Osteoblast (primary cell): Measurements from ENCODE around the gene SERPINA9. TPM values are rescaled to one million over a fixed set of nuclear protein-coding genes. Genes with fewer than 3 reads are reported as not detected.

Experiments
- DNase-seq: peaks from one replicate; pipeline ENCODE4 v3.0.0; 2011; ENCODE audit warnings: low spot score, mixed read lengths; ENCODE audit not compliant: insufficient read length; ENCODE audit errors: missing footprints
- H2AFZ ChIP-seq: 2 replicates; pipeline ENCODE4 v1.6.0; 2011; ENCODE audit warnings: mild to moderate bottlenecking, low read length
- H3K27ac ChIP-seq: 2 replicates; pipeline ENCODE4 v1.5.1; 2011; ENCODE audit warnings: mild to moderate bottlenecking, low read depth, low read length, moderate library complexity
- H3K27me3 ChIP-seq: 2 replicates; pipeline ENCODE4 v1.6.0; 2012; ENCODE audit warnings: mild to moderate bottlenecking, control low read depth, inconsistent platforms, low read length, moderate library complexity; ENCODE audit not compliant: insufficient read depth
- H3K36me3 ChIP-seq: 2 replicates; pipeline ENCODE4 v1.5.1; 2011; ENCODE audit warnings: mild to moderate bottlenecking, low read length, control low read depth, moderate library complexity; ENCODE audit not compliant: insufficient read depth
- H3K4me1 ChIP-seq: 2 replicates; pipeline ENCODE4 v1.5.1; 2011; ENCODE audit warnings: mild to moderate bottlenecking, low read length, control low read depth, moderate library complexity; ENCODE audit not compliant: insufficient read depth
- H3K4me2 ChIP-seq: 2 replicates; pipeline ENCODE4 v1.6.0; 2011; ENCODE audit warnings: mild to moderate bottlenecking, low read length; ENCODE audit not compliant: insufficient read depth
- H3K4me3 ChIP-seq: fragments of 200-600 bp; sonication (generic); 3 replicates; pipeline ENCODE4 v1.5.1; 2012; ENCODE audit warnings: mild to moderate bottlenecking, low read length, inconsistent platforms; ENCODE audit not compliant: insufficient read depth
- H3K79me2 ChIP-seq: 2 replicates; pipeline ENCODE4 v1.6.0; 2012; ENCODE audit warnings: mild to moderate bottlenecking, low read length, control low read depth, inconsistent platforms; ENCODE audit not compliant: insufficient read depth
- H3K9me3 ChIP-seq: 2 replicates; pipeline ENCODE4 v1.5.1; 2011; ENCODE audit warnings: low read depth, low read length, control low read depth
- H4K20me1 ChIP-seq: 2 replicates; pipeline ENCODE4 v1.6.0; 2012; ENCODE audit warnings: mild to moderate bottlenecking, low read length, control low read depth; ENCODE audit not compliant: insufficient read depth
- total RNA-seq: library from RNA; depleted of rRNA; stranded (reverse); fragments of >200 nt; gene quantifications from 2 replicates; pipeline ENCODE4 v1.2.3, GENCODE V29; 2012
- TF ChIP-seq, protein P1 (sequence below): IDR thresholded peaks from 2 replicates; pipeline ENCODE4 v1.5.1; 2011; ENCODE audit warnings: mild to moderate bottlenecking, low read depth, low read length, moderate library complexity; ENCODE audit errors: extremely low read depth

SERPINA9 gene
- total RNA-seq, 1 donor: under 0.01 TPM

DNA sequence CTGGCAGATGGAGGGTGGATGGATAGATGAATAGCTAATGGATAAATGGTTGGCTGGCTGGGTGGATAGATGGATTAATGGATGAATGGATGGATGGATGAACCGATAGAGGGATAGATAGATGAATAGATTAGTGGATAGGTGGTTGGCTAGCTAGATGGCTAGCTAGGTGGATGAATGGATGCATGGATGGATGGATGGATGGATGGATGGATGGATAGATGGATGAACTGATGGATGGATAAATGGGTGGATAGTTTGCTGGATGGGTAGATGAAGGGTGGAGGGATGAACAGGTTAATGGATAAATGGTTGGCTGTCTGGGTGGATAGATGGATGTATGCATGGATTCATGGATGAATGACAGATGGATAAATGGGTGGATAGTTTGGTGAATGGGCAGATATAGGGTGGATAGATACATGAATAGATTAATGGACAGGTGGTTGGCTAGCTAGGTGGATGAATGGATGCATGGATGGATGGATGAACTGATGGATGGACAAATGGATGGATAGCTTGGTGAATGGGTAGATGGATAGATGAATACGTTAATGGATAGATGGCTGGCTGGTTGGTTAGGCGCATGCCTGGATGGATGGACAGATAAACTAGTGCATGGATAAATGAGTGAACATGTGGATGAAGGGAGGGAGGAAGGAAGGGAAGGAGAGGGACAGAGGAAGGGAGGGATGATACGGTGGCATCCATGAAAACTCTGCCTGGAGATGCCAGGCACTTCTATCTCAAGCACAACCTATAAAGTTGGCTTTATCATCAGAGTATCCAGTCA, 8.1 kb downstream of the SERPINA9 start:
- no peak overlapping the region for H3K27ac ChIP-seq
- H2AFZ ChIP-seq: no peak overlapping the region
- H3K4me1 ChIP-seq: peaks cover 6% of the 10 kb centered on the region
- TF ChIP-seq, protein P1, sequence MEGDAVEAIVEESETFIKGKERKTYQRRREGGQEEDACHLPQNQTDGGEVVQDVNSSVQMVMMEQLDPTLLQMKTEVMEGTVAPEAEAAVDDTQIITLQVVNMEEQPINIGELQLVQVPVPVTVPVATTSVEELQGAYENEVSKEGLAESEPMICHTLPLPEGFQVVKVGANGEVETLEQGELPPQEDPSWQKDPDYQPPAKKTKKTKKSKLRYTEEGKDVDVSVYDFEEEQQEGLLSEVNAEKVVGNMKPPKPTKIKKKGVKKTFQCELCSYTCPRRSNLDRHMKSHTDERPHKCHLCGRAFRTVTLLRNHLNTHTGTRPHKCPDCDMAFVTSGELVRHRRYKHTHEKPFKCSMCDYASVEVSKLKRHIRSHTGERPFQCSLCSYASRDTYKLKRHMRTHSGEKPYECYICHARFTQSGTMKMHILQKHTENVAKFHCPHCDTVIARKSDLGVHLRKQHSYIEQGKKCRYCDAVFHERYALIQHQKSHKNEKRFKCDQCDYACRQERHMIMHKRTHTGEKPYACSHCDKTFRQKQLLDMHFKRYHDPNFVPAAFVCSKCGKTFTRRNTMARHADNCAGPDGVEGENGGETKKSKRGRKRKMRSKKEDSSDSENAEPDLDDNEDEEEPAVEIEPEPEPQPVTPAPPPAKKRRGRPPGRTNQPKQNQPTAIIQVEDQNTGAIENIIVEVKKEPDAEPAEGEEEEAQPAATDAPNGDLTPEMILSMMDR: no peak
- H3K79me2 ChIP-seq: no peaks in the 10 kb centered on the region
- H3K4me3 ChIP-seq: no peak overlapping the region
- no peak for DNase-seq
- H4K20me1 ChIP-seq: no peaks in the 10 kb centered on the region
- H3K27me3 ChIP-seq: no peaks in the 10 kb centered on the region
- H3K9me3 ChIP-seq: peaks cover 6% of the 10 kb centered on the region
- no peaks in the 10 kb centered on the region for H3K36me3 ChIP-seq
- no peak overlapping the region for H3K4me2 ChIP-seq

DNA sequence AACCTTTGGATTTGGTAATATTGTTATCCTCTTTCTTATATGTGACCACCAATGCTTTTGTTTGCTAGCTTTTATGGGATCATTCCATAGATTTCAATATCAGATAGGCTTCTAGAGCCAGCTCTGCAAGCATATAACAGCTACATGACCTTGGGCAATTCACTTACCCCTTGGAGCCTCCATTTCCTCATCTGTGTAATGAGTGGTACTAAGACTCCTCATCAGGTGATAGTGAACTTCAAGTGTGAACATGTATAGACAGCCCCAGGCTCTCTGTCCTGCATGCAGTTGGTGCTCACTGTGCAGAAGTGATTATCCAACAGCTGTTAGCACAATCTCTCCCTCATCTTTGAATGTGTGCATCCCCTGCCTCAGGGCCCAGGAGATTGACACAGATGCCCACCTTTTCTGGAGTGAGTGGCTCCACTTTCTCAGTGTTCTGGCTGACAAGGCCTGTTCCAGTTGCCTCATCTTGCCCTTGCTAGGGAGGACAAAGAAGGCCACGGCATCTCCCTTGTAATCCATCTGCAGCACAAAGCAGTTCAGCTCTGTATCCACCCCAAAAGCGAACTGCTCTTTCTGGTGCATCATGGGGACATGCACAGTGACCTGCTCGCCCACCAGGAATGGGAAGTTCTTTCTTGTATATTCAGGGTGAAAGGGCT, 9.2 kb downstream of the SERPINA9 start:
- no peak for DNase-seq
- Histone ChIP-seq H2AFZ (no peak overlapping the region), H3K4me3 (no peak overlapping the region), H3K9me3 (peaks cover 6% of the 10 kb centered on the region), H3K4me2 (no peak overlapping the region), H3K27ac (no peak overlapping the region), H3K36me3 (no peaks in the 10 kb centered on the region), H3K79me2 (no peaks in the 10 kb centered on the region), H4K20me1 (no peaks in the 10 kb centered on the region), H3K27me3 (no peaks in the 10 kb centered on the region), H3K4me1 (peaks cover 6% of the 10 kb centered on the region)
- TF ChIP-seq, protein P1: no peak

DNA sequence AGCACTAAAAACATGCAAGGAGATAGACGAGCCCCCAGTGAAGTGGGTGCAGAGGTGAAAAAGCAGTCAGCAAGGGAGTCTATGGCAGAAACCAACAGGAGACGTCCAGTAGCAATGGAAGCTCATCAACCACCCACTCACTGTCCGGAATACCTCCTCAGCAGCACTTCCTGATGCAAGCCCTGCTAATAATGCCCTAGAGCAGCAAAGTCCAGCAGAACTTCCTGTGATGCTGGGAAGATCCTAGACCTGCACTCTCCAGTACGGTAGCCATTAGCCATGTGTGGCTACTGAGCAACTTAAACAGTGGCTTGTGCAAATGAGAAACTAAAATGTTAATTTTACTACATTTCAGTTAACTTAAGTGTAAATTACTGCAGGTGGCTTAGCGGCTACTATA, 11.0 kb downstream of the SERPINA9 start:
- H3K4me2 ChIP-seq: no peak overlapping the region
- H3K9me3 ChIP-seq: peaks cover 6% of the 10 kb centered on the region
- no peak overlapping the region for H2AFZ ChIP-seq
- H3K36me3 ChIP-seq: no peaks in the 10 kb centered on the region
- H4K20me1 ChIP-seq: no peaks in the 10 kb centered on the region
- peaks cover 6% of the 10 kb centered on the region for H3K4me1 ChIP-seq
- no peak overlapping the region for H3K4me3 ChIP-seq
- TF ChIP-seq, protein P1: no peak
- no peak overlapping the region for H3K27ac ChIP-seq
- no peaks in the 10 kb centered on the region for H3K79me2 ChIP-seq
- DNase-seq: no peak
- no peaks in the 10 kb centered on the region for H3K27me3 ChIP-seq

DNA sequence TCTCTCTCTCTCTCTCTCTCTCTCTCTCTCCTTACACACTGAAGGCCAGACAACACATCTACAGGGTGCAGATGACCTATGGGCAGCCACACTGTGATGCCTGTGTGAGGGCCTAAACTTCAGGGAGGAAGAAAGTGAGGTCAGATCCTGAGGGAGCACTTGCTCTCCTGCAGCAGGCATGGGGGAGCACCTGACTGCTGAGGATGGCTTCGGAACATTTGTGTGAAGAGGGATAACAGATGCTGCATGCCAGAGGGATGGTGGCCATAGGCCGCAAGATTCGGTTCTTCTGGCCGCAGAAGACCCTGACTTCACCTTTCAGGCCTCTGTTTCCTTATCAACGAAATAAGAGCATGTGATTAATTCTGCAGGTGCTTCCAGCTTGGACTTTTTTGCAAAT, 11.7 kb downstream of the SERPINA9 start:
- Histone ChIP-seq H3K4me2 (no peak overlapping the region), H3K79me2 (no peaks in the 10 kb centered on the region), H3K9me3 (peaks cover 6% of the 10 kb centered on the region), H2AFZ (no peak overlapping the region), H3K4me3 (no peak overlapping the region), H3K27ac (no peak overlapping the region), H3K4me1 (peaks cover 6% of the 10 kb centered on the region), H4K20me1 (no peaks in the 10 kb centered on the region), H3K27me3 (no peaks in the 10 kb centered on the region), H3K36me3 (no peaks in the 10 kb centered on the region)
- DNase-seq: no peak
- TF ChIP-seq, protein P1: no peak
